Neural progenitor cell (in vitro differentiated cells): ENCODE data around the gene EYS.

ENCODE experiments used
- CTCF ChIP-seq: fragments of 200-600 bp; sonication (generic); IDR thresholded peaks from 2 replicates; pipeline ENCODE4 v1.5.1; 2017; ENCODE audit warnings: antibody characterized with exemption, mild to moderate bottlenecking
- EZH2phosphoT487 ChIP-seq: fragments of 200-600 bp; sonication (generic); IDR thresholded peaks from 2 replicates; pipeline ENCODE4 v1.6.1; 2017; ENCODE audit warnings: antibody characterized with exemption

DNA sequence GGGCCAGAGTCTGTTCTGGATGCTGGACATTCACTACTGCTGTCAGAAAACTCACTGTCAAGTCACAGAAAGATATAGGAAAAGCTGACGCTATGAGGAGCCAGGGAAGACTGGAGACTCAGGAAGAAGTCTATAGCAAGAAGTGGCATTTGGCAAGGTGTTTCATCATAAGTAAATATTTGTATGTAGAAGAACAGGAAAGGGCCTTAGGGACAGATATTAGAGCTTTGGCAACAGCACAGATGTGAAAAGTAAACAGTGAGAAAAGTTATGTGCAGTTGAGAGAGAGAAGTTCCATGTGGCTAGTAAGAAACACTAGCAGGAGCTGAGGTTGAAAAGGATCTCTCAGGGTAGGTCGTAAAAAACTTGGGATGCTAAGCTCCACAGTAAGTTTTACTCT lies 1202.5 kb downstream of the EYS start:
- TF ChIP-seq CTCF (no peak), EZH2phosphoT487 (no peak)
